HG02678 (cell line): ENCODE measurements around the gene SNX3.

Experiments used
- ATAC-seq: cut with Tn5 transposase; IDR thresholded peaks from one replicate; pipeline ENCODE4 v1.9.1; 2021; ENCODE audit warnings: mild to moderate bottlenecking, moderate library complexity; ENCODE audit not compliant: unreplicated experiment

Gene SNX3

DNA sequence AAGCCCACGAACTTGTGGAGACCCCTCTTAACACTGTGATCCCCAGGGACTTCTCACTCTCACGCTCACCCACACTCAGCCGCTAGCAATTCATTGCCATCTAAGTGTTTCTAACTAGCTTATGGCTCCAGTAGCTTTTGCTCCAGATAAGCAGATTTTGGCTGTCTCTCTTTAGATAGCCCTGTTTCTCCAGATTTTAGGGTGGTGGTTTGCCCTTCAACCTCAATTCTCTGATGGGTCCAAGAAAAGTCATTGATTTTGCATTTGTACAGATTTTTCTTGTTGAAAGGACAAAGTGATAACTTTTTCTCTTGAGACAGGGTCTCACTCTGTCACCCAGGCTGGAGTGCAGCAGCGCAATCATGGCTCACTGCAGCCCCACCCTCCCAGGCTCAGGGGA is 53.8 kb downstream of the SNX3 start:
- ATAC-seq: no peak

- no peak for ATAC-seq
Measured at GRCh38 chr6:108203189-108204112, 57.4 kb downstream of the SNX3 start.

DNA sequence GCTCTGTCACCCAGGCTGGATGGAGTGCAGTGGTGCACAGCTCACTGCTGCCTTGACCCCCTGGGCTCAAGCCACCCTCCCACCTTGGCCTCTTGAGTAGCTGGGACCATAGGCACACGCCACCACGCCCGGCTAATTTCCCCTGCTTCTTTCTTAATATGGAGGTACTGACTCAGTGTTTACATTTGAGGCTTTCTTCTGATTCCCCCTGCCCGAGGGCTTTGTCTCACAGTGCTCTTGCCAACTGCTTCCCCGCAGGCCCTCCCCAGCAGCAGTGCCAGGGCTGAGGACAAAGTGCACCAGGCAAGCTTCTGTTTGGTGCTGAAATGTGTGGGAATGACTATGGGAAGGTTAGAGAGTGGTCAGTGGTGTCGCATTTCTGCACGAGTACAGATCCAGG is 60.2 kb downstream of the SNX3 start:
- no peak for ATAC-seq

DNA sequence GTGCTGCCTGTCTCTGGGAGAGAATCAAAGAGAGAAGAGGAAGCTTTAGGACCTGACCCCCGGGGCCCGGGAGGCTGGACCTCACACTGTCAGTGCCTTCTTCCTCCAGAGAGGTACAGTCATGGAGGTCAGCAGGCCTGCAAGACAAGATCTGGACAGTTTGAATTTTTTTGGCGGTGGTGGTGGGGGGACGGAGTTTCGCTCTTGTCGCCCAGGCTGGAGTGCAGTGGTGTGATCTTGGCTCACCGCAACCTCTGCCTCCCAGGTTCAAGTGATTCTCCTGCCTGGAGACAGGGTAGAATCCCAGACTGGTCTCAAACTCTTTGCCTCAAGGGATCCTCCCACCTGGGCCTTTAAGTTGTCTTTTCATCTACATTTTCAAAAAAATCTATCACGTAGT is 60.7 kb downstream of the SNX3 start:
- no peak for ATAC-seq

- ATAC-seq: no peak
Measured at GRCh38 chr6:108198761-108199498, 61.9 kb downstream of the SNX3 start.

DNA sequence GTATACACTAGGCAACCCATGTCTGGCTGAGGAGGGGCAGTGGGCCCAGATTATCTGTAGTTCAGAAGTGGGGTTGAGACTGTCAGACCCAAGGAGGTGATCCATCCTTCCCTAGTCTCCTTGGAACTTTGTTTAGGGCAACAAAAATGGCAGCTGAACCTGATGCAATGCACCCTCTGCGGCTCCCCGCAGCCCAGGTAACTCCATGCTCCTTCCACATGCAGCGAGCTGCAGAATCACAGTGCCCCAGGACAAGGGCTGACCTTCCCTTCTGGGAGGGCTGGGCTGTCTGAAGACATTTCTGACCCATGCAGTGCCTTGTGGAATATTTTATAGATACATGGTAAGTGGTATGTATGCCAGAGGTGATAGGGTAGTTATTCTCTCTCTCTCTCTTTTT is 65.6 kb downstream of the SNX3 start:
- ATAC-seq: no peak

DNA sequence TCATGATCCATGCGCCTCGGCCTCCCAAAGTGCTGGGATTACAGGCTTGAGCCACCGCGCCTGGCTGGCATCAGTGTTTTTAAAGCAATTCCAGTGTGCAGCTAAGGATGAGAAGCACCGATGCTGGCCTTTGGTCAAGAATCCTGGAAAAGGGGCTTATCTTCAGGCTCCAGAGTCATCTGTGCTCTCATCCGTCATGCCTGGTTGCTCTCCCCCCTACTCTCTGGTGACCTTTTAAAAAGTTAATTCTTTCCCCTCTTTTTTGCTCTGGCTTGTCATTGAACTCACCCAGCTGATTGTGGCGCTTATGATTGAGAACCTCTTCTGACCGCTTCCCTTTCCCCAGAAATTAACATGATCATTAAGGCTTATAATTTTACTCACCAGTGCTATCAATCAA is 66.3 kb downstream of the SNX3 start:
- no peak for ATAC-seq

- ATAC-seq: no peak
Measured at GRCh38 chr6:108193835-108194234, 67.0 kb downstream of the SNX3 start.

DNA sequence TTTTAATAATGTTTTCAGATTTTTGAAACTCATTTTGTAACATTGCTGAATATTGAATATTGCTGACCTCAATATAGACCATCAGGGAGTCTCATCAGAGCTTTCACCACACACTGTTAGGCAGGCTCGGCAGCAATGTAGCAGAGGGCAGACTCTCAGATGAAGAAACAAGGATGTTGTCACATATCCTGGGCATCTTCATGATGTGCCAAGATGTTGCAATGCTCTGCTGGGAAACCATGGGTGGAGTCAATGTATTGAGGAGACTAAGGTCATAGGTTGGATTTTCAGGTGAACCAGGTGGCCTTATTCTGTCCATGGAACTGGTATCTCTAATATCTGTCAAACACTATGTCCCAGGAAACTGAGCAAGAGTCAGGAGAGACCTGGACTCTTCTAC is 67.7 kb downstream of the SNX3 start:
- no peak for ATAC-seq

DNA sequence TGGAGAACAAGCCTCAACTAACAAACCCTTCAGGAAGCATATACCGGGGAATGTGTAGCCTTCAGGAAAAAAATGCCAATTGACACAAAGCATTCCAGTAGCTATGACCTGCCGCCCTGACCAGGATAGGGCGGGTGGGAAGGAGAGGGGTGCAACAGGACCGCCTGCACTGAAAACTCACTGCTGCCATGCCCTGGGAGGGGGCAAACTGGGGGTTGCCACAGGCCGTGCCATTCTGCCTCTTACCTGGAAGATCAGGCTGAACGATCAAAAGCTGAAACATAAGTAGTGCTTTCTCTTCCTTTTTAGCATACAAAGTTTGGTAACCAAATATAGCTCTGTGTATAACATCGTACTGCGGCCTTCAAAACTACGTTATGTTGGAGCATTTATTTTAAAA is 73.3 kb downstream of the SNX3 start:
- no peak for ATAC-seq

- ATAC-seq: no peak
Measured at GRCh38 chr6:108186226-108186625, 74.6 kb downstream of the SNX3 start.

- ATAC-seq: no peak
Measured at GRCh38 chr6:108180776-108181175, 80.1 kb downstream of the SNX3 start.

GRCh38 chr6:108180266-108180665 is 80.6 kb downstream of the SNX3 start:
- ATAC-seq: no peak

DNA sequence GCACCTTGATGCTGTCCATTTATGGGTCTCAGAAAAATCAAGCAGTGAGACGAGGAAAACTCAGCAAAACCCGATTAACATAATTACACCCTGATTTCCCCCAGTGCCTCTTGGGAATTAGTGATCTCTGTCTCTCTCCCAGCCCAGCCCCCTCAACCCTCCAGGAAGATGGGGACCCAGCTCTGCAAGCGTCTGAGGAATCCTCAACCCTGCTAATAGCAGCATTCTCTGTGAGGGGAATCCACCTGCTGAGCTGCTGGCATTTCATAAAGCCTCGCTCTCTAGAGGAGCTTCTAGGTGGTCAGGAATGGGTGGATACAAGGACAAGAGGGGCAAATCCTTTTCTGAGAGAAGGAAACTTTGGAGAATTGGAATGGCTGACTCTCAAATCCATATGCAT is 81.1 kb downstream of the SNX3 start:
- no peak for ATAC-seq

GRCh38 chr6:108176281-108177089 is 84.4 kb downstream of the SNX3 start:
- ATAC-seq: no peak

- ATAC-seq: no peak
Measured at GRCh38 chr6:108175592-108176279, 85.1 kb downstream of the SNX3 start.

DNA sequence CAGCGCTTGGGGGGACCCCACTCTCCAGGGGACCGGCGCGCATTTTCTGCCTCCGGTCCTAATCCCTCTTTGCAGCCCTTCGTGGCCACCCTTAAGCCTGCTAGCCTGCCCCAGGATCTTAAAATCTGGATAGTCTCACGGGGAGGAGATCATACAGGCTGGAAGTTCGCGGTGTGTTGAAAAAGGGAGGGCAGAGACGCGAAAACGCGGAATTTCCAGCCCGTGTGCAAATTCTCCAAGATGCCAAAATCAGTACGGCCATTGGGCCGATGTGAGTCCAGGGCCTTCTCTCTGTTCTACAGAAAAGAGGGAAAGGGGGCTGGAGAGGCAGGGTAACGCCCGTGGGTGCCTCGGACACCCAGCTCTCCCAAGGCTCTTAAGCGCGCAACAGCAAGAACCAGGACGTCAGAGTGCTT is 85.7 kb downstream of the SNX3 start:
- ATAC-seq: no peak

DNA sequence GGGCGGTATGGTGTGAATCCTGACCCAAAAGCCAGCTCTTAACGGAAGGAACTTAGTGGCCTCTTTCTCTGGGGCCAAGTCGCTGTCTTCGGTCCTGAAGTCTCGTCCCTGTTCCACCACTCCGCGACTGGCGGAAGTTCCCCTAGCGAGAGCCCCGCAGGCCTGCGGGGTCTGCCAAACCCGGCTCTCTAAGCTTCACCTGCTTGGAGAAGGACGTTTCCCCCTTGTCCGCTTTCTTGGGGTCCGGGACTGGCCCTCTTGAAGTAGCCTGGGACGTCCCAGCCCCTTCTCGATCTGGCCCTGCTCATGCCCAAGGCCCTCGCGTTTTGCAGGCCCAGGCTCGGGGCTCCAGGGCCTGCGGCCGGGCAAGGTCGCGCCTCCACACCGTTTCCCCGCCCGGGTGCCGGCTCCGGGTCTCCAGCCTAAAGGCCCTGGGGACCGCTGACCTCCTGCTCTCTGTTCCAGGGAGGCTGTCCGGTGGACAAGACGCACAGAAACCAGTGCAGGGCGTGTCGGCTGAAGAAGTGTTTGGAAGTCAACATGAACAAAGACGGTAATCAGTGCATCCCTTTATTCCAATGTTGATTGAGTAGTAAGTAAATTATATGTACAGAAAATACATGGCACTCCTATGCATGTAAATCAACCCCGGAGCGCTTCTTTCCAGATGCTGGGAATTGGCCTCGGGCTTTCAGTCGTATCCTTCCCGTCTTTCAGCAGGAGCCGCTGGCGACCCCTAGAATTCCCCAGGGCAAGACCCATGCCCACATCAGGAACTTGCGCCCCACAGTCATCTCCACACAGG is 86.3 kb downstream of the SNX3 start:
- no peak for ATAC-seq

GRCh38 chr6:108171918-108172516 is 88.8 kb downstream of the SNX3 start:
- no peak for ATAC-seq
